Stimulated activated CD4-positive, alpha-beta T cell treated with anti-CD3 and anti-CD28 coated beads, Interleukin-4, amount 100 ng/mL, for 48 hours (primary cell): ENCODE measurements around the gene PDGFD.
"Not testable (repeated sequence)": the region's sequence is repeated elsewhere in the genome, so short reads cannot be mapped to it uniquely, and the experiment has no call there.

Experiments used
- DNase-seq, 2 donors: peaks; one replicate each; pipeline ENCODE4 v3.0.0-alpha.2; 2020; ENCODE audit warnings: low read depth in 2 of 2

PDGFD gene

DNA sequence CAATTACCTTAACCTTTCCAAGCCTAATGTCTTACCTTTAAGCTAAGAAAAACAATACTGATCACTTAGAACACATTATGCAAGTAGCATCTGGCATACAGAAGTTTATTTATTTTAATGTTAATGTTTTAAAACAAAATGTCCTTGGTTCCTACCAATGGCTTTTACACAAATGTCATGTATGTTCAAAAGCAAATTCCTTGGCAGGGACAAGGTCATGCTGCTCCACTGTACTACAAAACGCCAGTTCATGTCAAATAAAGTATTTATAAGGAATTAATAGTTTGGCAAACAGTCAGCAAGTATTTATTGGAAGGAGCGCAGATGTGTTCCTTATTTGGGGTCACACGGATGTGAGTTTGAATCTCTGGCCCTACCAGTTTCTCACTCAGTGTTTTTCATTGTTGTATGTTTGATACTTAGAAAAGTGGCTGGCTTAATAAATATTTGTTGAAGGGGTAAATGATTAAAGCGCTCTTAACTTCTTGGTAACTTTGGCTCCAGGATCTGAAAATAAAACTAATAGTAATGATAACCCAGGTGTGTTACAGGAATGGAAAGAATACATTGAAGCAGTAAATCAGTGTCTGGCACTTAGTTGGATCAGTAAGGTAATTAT, 108.9 kb downstream of the PDGFD start:
- DNase-seq = no peak

DNA sequence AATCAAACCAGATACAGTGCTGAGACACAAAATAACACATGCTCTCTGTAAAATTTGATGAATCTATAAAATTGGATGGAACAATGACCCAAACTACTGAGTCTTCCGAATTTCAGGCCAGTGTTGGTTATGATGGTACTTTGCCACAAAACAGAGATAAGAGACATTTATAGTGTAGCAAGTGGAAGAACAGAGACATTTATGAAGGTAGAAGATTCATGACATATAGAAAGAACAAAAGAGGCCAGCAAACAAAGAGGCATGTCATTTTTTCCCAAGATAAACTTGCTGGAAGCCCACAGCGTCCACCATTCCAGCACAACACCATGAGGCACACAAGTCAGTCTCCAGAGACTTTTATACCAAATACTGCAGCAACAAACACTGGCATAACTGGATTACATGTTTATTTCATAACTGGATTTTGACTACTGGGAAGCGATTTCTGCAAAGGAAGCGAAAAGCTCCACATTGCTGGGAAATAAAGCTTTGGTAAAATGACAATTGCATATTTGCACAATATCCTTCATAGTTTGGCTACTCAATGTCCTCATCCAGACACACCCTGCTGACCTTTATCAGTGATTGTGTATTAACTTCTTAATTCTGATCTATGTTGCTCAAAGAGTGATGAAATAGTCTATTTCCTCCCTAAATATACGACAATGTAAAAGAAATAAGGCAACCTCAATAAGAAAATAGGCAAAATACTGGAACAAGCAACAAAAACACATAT, 110.0 kb downstream of the PDGFD start:
- no peak for DNase-seq

DNA sequence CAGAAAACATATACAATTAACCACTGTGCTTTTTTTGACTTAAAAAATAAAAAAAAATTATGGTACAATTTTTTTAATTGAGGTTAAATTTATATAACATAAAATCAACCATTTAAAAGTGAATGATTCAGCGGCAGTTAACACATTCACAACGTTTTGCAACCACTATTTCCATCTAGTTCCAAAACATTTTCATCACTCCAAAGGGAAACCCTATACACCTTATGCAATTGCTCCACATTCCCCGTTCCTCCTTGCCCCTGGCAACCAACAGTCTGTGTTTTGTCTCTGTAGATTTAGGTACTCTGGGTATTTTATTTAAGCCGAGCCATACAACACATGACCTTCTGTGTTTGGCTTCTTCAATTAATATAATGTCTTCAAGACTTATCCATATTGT, 112.2 kb downstream of the PDGFD start:
- no peak for DNase-seq

DNA sequence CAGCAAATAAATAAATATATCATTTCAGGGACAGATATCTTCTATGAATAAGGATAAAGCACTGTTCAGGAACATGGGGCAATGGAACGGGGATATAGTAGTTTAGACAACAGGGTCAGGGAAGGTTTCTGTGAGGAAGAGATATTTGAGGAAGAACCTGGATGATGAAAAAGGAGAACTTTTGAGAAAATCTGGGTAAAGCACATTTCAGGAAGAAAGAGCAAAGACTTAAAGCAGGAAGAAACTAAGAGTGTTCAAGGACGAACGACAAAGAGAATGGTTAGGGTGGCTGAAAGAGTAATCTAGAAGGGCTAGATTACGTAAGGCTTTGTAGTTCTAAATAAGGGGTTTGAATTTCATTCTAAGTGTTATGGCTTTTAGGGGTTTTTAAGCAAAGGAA, 114.8 kb downstream of the PDGFD start:
- no peak for DNase-seq

DNA sequence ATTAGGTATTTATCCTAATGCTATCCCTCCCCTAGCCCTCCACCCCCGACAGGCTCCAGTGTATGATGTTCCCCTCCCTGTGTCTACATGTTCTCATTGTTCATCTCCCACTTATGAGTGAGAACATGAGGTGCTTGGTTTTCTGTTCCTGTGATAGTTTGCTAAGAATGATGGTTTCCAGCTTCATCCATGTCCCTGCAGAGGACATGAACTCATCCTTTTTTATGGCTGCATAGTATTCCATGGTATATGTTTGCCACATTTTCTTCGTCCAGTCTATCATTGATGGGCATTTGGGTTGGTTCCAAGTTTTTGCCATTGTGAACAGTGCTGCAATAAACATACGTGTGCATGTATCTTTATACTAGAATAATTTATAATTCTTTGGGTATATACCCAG, 117.1 kb downstream of the PDGFD start:
- not testable (repeated sequence) for DNase-seq

DNA sequence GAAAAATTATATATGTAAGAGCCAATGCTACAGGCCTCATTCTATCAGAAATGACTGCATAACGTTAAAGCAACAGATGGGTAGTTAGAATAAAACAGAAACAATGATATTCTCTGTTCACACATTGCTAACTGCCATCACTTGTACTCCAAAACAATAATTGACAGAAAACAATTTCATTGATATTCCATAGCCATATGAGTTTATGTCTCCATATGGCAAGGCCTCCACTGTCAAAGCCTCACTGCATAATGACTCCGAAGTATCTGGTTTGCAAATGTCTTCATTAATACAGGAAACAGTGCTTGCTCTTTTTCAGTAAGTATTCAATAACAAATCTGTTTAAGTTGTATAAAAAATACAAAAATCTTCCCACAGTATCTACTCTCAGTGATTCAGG, 117.6 kb downstream of the PDGFD start:
- no peak for DNase-seq

DNA sequence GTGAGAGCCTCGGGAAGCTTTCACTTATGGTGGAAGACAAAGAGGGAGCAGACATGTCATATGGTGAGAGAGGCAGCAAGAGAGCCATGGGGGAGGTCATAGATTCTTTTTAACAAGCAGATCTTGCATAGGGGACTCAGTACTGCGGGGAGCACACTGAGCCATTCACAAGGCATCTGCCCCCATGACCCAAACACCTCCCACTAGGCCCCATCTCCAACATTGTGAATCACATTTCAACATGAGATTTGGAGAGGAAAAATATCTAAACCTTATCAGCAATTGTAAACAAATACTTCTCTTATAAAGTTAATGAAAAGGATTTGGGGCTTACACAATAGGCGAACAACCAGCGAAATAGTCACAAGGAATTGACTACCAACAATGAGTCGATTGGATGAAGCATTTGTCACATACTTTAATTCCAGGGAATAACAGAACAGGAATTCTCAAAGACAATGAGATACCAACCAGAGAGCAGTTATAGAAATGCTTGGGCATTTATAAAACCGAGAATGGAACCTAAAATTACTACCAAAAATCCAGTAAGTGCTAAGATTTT, 120.2 kb downstream of the PDGFD start:
- DNase-seq = no peak

DNA sequence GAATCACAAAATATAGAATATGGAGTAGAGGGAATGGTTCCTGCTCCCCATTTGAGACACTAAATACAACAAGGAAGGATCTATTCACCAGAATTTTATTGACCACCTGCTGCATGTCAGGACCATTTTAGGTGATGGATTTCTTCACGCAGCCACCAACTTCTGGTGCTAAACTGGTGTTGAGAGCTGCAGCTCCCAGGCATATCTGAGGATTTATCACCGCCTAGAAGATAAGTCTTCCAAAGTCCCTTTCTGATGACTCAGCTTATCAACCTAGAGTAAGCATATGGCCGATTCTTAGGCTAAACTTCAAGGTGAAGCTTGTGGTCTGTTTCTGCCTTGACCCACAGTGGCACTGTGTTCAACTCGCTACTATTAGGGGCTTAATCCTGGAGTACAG, 120.8 kb downstream of the PDGFD start:
- DNase-seq = no peak

DNA sequence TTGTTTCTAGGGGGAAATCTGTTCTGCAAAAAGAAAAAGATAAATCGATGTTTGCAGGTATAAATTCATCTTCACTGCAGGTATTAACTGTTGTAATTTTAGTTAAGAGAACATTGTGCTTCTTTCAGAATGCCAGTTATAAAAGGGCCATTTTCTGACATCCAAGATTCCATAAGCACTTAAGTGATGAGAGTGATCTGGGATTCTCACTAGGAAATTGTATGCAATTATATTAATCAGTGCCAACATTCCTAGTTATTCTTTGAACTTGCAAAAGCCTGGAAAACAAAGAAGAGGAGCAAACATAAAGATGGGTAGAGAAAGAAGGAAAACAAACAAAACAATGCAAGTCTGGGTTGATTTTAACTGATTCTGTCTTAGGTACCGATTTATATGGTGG, 122.2 kb downstream of the PDGFD start:
- DNase-seq = no peak

DNA sequence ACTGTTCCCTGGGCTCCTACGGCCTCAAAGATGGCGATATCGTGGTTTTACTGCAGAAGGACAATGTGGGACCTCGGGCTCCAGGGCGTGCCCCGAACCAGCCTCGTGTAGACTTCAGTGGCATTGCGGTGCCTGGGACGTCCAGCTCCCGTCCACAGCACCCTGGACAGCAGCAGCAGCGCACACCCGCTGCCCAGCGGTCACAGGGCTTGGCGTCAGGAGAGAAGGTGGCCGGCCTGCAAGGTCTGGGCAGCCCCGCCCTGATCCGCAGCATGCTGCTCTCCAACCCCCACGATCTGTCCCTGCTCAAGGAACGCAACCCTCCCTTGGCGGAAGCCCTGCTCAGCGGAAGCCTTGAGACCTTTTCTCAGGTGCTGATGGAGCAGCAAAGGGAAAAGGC, 127.0 kb downstream of the PDGFD start:
- DNase-seq = no peak

DNA sequence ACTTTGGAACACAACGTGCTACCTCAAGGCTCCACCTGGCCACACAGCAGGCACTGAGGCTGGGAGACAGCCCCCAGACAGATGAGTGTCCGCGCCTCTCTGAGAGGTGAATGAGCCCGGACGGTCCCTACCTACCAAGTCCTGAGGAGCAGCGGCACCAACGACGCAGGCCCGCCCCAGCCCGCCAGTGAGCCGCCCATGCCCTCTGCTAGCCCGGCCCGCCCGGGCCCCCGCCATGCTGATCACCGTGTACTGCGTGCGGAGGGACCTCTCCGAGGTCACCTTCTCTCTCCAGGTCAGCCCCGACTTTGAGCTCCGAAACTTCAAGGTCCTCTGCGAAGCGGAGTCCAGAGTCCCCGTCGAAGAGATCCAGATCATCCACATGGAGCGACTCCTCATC, 127.4 kb downstream of the PDGFD start, which contains the start of gene DDI1:
DDI1 (plus strand) TSS at position 53 of the 400 bp plus-strand sequence; CDS start at position 236, 183 bp downstream.
- no peak for DNase-seq

DNA sequence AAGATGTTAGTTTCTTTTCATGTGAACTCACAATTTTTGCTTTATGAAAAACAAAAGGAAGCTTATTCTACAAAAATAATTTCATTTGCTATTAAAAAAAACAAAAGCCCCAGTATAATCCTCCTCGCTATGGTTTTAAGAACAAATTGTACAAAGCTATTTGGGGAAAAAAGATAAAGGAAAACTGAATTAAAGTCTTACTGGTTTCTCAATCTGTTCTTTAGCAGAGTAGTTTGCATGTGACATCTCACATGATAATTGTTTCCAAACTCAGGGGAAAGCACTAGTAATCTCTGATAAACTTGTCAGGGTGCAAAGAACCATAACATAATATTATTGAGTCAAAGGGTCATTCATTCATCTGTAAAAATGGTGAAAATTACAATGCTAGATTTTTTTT, 130.4 kb downstream of the PDGFD start:
- DNase-seq = no peak

DNA sequence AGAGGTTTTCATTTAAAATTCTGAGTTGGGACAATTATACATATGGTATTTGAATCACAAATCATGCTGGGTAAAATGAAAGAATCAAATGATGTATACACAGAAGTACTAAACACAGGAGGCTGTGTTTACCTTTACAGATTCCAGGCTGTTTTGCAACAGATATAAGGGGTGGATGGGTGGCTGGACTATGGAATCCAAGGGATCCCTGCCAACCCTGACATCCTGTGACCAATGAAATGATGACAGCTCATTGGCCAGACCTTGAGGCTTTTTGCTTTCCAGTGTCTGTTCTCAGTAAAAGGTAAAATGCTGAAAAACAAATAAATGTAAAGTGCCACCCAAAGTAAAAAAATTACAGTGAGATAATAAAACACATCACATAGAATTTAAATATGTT, 130.8 kb downstream of the PDGFD start:
- DNase-seq = no peak

DNA sequence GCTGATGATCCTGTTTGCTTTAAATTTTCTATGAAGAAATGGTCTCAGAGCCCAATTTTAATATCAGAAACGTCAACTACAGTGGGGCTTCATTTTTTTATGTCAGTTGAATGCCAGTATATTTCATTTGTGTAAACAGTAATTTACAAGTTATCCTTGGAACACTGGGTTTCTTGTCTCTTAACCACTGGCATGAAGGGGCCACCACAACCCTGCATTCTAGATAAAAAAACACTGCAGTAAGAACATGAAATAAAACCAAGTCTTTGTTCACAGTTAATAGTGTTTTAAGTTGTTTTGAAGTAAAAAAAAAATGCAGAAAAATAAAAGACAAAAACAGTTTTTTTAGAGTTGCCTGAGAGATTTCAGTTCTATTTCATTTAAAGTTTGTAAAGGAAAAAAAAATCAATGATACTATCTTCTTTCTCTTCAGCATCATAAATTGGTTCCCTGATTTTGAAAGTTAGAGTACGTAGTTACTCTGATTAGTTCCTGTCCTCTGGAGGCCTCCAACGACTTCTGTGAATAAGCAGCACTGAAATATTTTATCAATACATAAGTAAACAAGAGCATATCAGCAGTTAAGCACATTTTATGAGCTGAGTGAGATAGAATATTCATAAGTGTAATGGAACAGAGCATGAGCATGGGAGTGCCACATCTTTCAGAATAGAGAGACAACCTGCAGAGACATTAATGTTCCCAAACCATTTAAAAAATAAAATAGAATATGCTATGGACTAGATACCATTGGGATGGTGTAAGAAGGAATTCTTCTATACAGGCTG, 135.3 kb downstream of the PDGFD start:
- DNase-seq = no peak

DNA sequence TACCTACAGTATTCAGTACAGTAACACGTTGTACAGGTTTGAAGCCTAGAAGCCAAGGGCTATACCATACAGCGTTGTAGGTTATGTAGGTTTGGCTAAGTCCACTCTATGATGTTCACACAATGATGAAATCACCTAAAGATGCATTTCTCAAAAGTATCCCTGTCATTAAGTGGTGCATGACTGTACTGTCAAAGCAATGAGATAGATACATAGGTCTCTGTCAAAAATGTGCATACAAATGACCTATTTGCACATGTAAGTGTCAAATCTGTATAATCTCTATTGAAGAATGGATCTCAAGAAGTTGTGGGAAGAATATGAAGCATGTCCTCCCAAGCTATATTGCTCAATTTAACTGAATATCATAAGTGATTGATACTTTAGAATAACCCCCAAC, 139.4 kb downstream of the PDGFD start:
- DNase-seq = no peak

DNA sequence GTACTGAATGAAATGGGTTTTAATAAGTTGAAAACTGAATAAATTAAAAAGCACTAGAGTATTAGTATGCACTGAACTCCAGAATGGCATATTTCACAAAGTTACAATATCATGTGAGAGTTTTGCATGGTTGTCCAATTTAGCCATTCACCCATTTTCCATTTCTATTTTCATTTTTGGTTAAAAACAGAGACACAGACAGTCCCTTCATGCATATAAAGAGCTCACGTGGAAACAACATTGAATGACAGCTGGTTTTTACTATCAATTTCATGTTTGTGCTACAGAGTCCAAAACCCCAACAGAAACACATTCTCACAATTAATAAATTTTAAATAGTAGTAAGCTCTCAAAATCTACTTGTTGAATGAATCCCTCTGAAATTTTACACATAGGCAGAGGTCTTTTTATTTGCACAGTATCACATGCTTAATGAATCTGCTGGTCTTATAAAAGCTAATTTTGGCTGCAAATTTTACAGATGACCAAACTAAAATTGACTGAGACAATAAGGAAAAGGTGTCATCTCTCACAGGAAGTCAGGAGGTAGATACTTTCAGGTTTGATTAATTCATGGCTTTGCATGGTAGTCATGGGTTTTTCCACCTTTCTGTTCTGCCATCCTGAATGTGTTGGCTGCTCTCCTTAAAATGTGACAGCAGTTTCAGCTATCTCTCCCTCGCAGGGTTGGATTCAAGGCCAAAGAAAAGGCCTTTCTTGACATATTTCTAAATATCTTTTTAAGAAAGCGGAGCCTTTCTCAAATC, 148.1 kb downstream of the PDGFD start:
- DNase-seq = no peak

DNA sequence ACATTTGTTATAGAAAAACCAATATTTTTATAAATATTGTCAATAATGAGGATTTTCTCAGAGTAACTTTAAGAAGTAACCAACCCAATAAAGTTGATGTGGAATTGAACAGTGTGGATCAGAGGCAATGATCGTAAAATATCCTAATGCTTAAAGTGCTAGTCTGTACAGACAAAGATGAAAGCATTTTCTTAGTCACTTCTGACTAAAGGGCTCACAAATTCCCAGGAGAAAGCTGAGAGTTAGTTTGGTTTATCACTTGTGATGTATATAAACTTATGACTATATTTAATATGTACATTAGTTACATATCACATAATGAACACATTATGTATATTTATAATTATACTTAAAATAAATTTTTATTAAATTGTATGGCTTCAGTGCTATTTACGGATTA, 152.9 kb downstream of the PDGFD start:
- DNase-seq = no peak

DNA sequence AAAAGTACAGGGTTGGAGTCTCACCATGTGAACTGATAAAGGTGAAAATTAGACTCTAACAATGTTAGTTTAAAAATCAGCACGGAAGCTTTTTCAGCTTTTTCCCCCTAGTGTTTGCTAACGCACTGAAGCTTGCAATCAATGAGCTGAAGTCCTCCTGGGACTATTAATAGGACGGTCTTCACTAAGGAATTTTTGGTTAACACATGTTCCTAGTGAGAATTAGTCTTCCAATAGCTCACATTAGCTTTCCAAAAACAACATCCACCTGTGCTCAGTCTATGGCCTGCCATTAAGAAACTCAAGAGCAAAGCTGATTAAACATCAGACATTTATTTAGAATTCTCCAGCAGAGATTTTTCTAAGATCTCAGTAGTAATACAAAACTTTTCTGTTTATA, 154.2 kb downstream of the PDGFD start:
- DNase-seq = no peak

DNA sequence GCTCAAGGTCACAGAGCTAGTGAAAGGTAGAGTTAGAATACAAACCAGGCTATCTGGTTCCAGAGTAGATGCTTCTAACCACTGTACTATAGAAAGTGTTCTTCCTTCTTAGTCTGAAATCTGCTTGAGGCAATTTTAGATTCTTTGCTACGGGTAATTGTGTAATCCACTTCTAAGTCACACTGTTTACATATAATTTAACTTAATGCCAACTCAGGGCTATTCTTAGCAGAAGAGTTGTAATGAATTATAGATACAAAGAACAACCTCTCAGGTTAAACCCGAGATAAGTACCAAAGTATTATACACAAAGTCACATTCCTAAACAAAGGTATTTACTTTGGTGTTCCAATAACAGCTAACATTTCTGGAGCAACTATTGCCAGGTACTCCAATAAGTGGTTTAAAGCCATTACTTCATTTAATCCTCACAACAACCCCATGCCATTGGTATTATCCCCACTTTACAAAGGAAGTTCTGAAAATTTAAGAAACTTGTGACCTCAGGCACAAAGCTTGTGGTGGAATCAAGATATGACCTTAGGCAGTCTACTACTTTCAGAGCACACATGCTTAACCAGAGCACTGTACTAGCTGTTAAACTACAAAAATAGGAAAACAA, 158.6 kb downstream of the PDGFD start:
- no peak for DNase-seq

DNA sequence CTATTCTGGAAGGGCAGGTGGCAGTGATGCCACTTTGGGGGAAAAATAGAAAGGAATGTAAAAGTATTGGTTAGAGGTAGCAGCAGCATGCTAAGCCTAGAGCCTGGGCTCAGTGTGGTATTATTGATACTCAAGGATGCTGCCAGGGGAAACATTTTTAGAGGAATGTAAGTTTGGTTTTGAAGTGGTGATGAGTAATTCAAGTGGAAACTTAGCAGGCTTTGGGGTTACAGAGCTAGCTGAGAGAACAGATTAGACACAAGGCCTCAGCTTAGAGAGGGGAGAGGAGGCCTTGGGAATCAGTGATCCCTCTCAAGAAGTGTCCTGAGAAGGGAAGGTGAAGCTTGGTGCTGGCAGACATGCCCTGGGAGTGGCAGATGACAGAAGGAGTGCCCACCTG, 160.5 kb downstream of the PDGFD start:
- DNase-seq = no peak

DNA sequence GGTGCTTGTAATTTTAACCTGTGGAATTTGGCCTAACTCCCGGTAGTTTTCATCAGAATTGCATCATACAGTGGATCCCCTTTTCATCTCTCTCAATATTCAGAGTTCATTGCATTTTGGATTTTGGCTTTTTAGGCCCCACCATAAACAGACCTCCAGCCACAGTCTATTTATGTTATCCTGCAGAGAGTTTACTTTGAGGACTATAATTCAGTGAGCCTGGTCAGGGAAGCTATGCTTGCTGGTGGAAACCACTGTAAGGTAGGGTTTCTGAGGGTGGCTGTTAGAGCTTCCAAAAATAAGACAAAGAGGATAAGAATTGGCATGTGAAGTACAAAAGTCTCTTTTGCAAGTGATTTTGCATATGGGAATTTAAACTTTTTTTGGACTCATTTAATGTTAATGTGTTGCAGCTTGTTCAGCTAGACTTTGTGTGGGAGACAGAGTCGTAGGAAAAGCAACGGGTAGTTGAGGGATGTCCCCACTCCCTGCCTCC, 162.3 kb downstream of the PDGFD start:
- no peak for DNase-seq
